Keratinocyte (primary cell): Measurements from ENCODE around the gene RFX3. TPM values are rescaled to one million over a fixed set of nuclear protein-coding genes. Genes with fewer than 3 reads are reported as not detected.

Source experiments
- DNase-seq: peaks from one replicate; pipeline ENCODE4 v3.0.0-alpha.2; 2011; ENCODE audit warnings: low read depth, missing footprints, low spot score
- FAIRE-seq: peaks from 2 replicates; lab custom pipeline; 2011; peaks lifted over from hg19 to GRCh38; lab: Jason Lieb, UNC
- H2AFZ ChIP-seq: 2 replicates; pipeline ENCODE4 v1.6.0; 2012; ENCODE audit warnings: low read length, control low read depth, inconsistent platforms; ENCODE audit not compliant: control insufficient read depth
- H3K27ac ChIP-seq: 2 replicates; pipeline ENCODE4 v1.5.1; 2011; ENCODE audit warnings: low read length; ENCODE audit not compliant: control insufficient read depth, insufficient read depth
- H3K27me3 ChIP-seq: 3 replicates; pipeline ENCODE4 v1.6.0; 2011; ENCODE audit warnings: low read length; ENCODE audit not compliant: control insufficient read depth, insufficient read depth; ENCODE audit errors: extremely low read depth
- H3K36me3 ChIP-seq, 2 experiments: 2 replicates in 1 of 2; 3 replicates in 1 of 2; pipeline ENCODE4 v1.5.1; 2011; ENCODE audit warnings: low read length in 2 of 2, mild to moderate bottlenecking in 1 of 2; ENCODE audit not compliant: control insufficient read depth in 2 of 2, insufficient read depth in 2 of 2; ENCODE audit errors: extremely low read depth in 1 of 2
- H3K4me1 ChIP-seq: 3 replicates; pipeline ENCODE4 v1.5.1; 2011; ENCODE audit warnings: low read length; ENCODE audit not compliant: control insufficient read depth, insufficient read depth; ENCODE audit errors: extremely low read depth
- H3K4me2 ChIP-seq: 3 replicates; pipeline ENCODE4 v1.6.0; 2011; ENCODE audit warnings: low read depth, low read length; ENCODE audit not compliant: control insufficient read depth, insufficient read depth; ENCODE audit errors: extremely low read depth
- H3K4me3 ChIP-seq, 3 experiments: fragments of 200-600 bp in 1 of 3; sonication (generic) in 1 of 3; 2 replicates in 2 of 3; 3 replicates in 1 of 3; pipeline ENCODE4 v1.5.1; 2011 to 2016; ENCODE audit warnings: low read length in 3 of 3, mild to moderate bottlenecking in 3 of 3, control low read depth in 2 of 3, inconsistent platforms in 1 of 3, low read depth in 1 of 3, mixed read lengths in 1 of 3, mixed run types in 1 of 3, moderate library complexity in 1 of 3; ENCODE audit not compliant: control insufficient read depth in 2 of 3, insufficient read depth in 2 of 3; ENCODE audit errors: extremely low read depth in 1 of 3
- H3K79me2 ChIP-seq: 2 replicates; pipeline ENCODE4 v1.6.0; 2012; ENCODE audit warnings: low read length; ENCODE audit not compliant: control insufficient read depth, insufficient read depth
- H3K9ac ChIP-seq: 3 replicates; pipeline ENCODE4 v1.6.0; 2011; ENCODE audit warnings: low read length; ENCODE audit not compliant: control insufficient read depth, insufficient read depth; ENCODE audit errors: extremely low read depth
- H3K9me1 ChIP-seq: 3 replicates; pipeline ENCODE4 v1.6.0; 2011; ENCODE audit warnings: low read length; ENCODE audit not compliant: control insufficient read depth, insufficient read depth; ENCODE audit errors: extremely low read depth
- H3K9me3 ChIP-seq: 2 replicates; pipeline ENCODE4 v1.5.1; 2012; ENCODE audit warnings: low read depth, low read length; ENCODE audit not compliant: control insufficient read depth
- H4K20me1 ChIP-seq: 3 replicates; pipeline ENCODE4 v1.6.0; 2011; ENCODE audit warnings: low read length; ENCODE audit not compliant: control insufficient read depth, insufficient read depth; ENCODE audit errors: extremely low read depth
- EZH2 ChIP-seq: IDR thresholded peaks from one replicate; pipeline ENCODE4 v1.6.1; 2012; ENCODE audit warnings: inconsistent platforms, mild to moderate bottlenecking, low read length, moderate library complexity
- dilution Hi-C: fragments of 300-500 bp; cut with MboI; formaldehyde crosslinking; loops from one replicate; pipeline ENCODE4 v1.7.0; 2020; ENCODE audit warnings: low sequenced_read_pairs; ENCODE audit not compliant: extremely low pct_ligation_motif_present
- polyA plus RNA-seq, 5 experiments: library from polyadenylated mRNA; depleted of rRNA in 3 of 5; stranded (reverse) in 3 of 5; stranded (forward) in 1 of 5; unstranded in 1 of 5; fragments of >200 nt; gene quantifications; 1 replicate in 1 of 5; 2 replicates in 3 of 5; 3 replicates in 1 of 5; pipeline versions ENCODE4 v1.2.1 to v1.2.3, GENCODE V29; 2011 to 2012; ENCODE audit warnings: missing spikeins in 2 of 5, low read depth in 1 of 5, low replicate concordance in 1 of 5
- TF ChIP-seq, protein P1 (sequence below), 3 experiments: IDR thresholded peaks in 1 of 3; conservative IDR thresholded peaks in 1 of 3; optimal IDR thresholded peaks in 1 of 3; 2 replicates in 2 of 3; 3 replicates in 1 of 3; pipeline versions ENCODE3 to v1.5.1; 2011; ENCODE audit warnings: low read length in 3 of 3, mild to moderate bottlenecking in 3 of 3, moderate library complexity in 2 of 3, control low read depth in 1 of 3, inconsistent platforms in 1 of 3; ENCODE audit not compliant: insufficient read depth in 2 of 3; ENCODE audit errors: extremely low read depth in 1 of 3

RFX3 gene
- polyA plus RNA-seq, 1 donor (not counting 4 experiments of a cell fraction or from before 2014, with no cell fraction given): 1.8 TPM

DNA sequence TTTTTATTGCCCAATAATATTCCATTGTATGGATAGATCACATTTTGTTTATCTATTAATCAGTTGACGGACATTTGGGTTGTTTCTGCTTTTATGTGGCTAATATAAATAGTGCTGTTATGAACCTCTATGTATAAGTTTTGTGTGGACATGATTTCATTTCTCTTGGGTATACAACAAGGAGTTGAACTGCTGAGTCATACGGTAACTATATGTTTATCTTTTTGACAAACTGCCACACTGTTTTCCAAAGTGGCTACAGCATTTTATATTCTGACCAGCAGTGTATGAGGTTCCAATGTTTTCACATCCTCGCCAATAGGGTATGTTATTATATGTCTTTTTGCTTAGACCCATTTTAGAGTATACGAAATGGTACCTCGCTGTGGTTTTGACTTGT lies 264.3 kb downstream of the RFX3 start:
- no peak overlapping the region for H3K27ac ChIP-seq
- H2AFZ ChIP-seq: no peak overlapping the region
- no peaks in the 10 kb centered on the region for H3K9me3 ChIP-seq
- H3K4me1 ChIP-seq: no peaks in the 10 kb centered on the region
- no peaks in the 10 kb centered on the region for H3K36me3 ChIP-seq
- H3K27me3 ChIP-seq: no peaks in the 10 kb centered on the region
- H3K4me2 ChIP-seq: no peak overlapping the region
- H3K4me3 ChIP-seq: no peak overlapping the region
- no peak for TF ChIP-seq EZH2
- TF ChIP-seq, protein P1, sequence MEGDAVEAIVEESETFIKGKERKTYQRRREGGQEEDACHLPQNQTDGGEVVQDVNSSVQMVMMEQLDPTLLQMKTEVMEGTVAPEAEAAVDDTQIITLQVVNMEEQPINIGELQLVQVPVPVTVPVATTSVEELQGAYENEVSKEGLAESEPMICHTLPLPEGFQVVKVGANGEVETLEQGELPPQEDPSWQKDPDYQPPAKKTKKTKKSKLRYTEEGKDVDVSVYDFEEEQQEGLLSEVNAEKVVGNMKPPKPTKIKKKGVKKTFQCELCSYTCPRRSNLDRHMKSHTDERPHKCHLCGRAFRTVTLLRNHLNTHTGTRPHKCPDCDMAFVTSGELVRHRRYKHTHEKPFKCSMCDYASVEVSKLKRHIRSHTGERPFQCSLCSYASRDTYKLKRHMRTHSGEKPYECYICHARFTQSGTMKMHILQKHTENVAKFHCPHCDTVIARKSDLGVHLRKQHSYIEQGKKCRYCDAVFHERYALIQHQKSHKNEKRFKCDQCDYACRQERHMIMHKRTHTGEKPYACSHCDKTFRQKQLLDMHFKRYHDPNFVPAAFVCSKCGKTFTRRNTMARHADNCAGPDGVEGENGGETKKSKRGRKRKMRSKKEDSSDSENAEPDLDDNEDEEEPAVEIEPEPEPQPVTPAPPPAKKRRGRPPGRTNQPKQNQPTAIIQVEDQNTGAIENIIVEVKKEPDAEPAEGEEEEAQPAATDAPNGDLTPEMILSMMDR (optimal IDR thresholded peaks at IDR 0.05 in 1 of 3, IDR thresholded peaks at IDR 0.05 in 1 of 3, conservative IDR thresholded peaks at IDR 0.05 in 1 of 3; ENCODE audit: extremely low read depth in 1 of 3, insufficient read depth in 2 of 3, low read length in 3 of 3): no peak
- no peaks in the 10 kb centered on the region for H3K79me2 ChIP-seq
- H4K20me1 ChIP-seq: no peaks in the 10 kb centered on the region
- DNase-seq: no peak
- dilution Hi-C loops: no loop called here
- no peaks in the 10 kb centered on the region for H3K9me1 ChIP-seq
- FAIRE-seq: no peak
- no peak overlapping the region for H3K9ac ChIP-seq

DNA sequence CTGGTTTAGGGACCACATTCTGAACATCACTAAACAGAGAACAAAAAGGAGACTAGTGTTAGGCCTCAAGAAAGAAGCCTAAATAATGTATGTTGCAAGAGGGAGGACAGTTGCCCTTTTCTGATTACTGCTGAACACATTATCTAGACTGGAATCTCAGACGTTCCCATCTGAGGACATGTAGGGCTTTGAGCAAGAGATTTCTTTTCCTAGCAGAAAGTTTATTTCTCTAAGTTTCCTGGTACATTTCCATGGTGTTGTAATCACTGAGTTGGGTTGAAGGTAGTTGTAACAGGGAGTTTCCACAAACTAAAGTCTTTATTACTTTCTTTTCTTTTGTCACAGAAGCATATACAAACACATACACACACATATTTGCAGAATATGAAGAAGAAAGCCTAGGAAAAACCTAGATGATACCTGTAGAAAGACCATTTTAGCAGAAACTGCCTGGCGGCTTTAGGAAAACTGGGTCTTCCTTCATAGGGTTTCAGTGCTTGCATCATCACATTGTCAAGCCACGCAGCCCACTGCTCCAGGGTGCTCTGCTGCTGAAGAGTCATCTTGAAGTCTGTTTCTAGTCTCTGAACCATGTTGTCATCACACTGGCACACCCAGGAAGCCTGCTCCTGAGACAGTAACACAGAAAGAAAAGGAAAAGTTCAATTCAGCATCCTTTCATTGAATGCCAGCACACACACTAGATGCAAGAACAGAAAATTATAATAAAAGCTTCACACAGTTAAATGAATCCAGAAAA lies 269.1 kb downstream of the RFX3 start:
- no peaks in the 10 kb centered on the region for H3K9me1 ChIP-seq
- H3K79me2 ChIP-seq: no peaks in the 10 kb centered on the region
- H3K4me1 ChIP-seq: no peaks in the 10 kb centered on the region
- H3K4me2 ChIP-seq: no peak overlapping the region
- no peak for DNase-seq
- no peaks in the 10 kb centered on the region for H4K20me1 ChIP-seq
- H2AFZ ChIP-seq: no peak overlapping the region
- H3K36me3 ChIP-seq: no peaks in the 10 kb centered on the region
- no peak overlapping the region for H3K9ac ChIP-seq
- no peak for FAIRE-seq
- H3K27me3 ChIP-seq: no peaks in the 10 kb centered on the region
- no peak overlapping the region for H3K4me3 ChIP-seq
- H3K27ac ChIP-seq: no peak overlapping the region
- H3K9me3 ChIP-seq: no peaks in the 10 kb centered on the region
- dilution Hi-C loops: no loop called here
- TF ChIP-seq, protein P1 (optimal IDR thresholded peaks at IDR 0.05 in 1 of 3, IDR thresholded peaks at IDR 0.05 in 1 of 3, conservative IDR thresholded peaks at IDR 0.05 in 1 of 3; ENCODE audit: extremely low read depth in 1 of 3, insufficient read depth in 2 of 3, low read length in 3 of 3): no peak
- TF ChIP-seq EZH2: no peak
